Suprapubic skin (tissue), 3 donors: ENCODE measurements around the gene ITPRIPL1.

Experiments
- EP300 ChIP-seq: sonication (generic); formaldehyde crosslinking; IDR thresholded peaks from one replicate; pipeline ENCODE4 v1.6.1; 2017; ENCODE audit warnings: antibody characterized with exemption
- POLR2A ChIP-seq, 2 donors: fragments of 450-650 bp; IDR thresholded peaks; one replicate each; pipeline ENCODE4 v1.6.1; 2017; ENCODE audit warnings: antibody characterized with exemption in 2 of 2, mild to moderate bottlenecking in 2 of 2, moderate library complexity in 2 of 2
- TF ChIP-seq, protein P1 (sequence below), 2 donors: fragments of 200-600 bp in 1 of 2; fragments of 450-650 bp in 1 of 2; sonication (generic) in 1 of 2; IDR thresholded peaks; one replicate each; pipeline ENCODE4 v1.5.1; 2016 to 2019; ENCODE audit warnings: antibody characterized with exemption in 2 of 2, mild to moderate bottlenecking in 1 of 2, moderate library complexity in 1 of 2

DNA sequence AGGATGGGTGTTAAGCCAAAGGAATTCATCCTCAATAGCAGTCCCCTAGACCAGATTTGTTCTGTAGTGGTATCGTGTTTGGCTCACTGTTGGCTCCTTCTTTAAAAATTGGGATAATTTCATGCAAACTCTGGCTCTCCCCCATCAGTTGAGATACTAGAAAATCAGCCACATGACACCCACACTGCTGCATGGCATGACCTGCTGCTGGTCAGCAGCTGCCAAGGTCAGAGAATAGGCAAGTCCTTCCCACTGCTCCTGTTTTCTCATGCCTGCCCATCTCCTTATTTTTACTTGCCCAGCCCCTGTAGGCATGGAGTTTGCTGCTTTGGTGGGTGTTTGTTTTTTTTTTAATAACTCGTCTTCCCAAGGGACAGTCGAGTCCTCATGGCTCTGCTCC lies 18.7 kb upstream of the ITPRIPL1 start:
- TF ChIP-seq, protein P1, sequence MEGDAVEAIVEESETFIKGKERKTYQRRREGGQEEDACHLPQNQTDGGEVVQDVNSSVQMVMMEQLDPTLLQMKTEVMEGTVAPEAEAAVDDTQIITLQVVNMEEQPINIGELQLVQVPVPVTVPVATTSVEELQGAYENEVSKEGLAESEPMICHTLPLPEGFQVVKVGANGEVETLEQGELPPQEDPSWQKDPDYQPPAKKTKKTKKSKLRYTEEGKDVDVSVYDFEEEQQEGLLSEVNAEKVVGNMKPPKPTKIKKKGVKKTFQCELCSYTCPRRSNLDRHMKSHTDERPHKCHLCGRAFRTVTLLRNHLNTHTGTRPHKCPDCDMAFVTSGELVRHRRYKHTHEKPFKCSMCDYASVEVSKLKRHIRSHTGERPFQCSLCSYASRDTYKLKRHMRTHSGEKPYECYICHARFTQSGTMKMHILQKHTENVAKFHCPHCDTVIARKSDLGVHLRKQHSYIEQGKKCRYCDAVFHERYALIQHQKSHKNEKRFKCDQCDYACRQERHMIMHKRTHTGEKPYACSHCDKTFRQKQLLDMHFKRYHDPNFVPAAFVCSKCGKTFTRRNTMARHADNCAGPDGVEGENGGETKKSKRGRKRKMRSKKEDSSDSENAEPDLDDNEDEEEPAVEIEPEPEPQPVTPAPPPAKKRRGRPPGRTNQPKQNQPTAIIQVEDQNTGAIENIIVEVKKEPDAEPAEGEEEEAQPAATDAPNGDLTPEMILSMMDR (IDR thresholded peaks at IDR 0.05), result no peak
- TF ChIP-seq EP300, result no peak
- no peak for TF ChIP-seq POLR2A (IDR thresholded peaks at IDR 0.05)
